Fibroblast of lung (primary cell): ENCODE results near the gene TM9SF4. TPM values are rescaled to one million over a fixed set of nuclear protein-coding genes. Genes with fewer than 3 reads are reported as not detected.
A peak's percentile ranks its signal among the peaks of the same experiment; 100 is the strongest.

Source experiments
- DNase-seq, 2 donors: peaks; one replicate each; pipeline versions ENCODE4 v3.0.0 to v3.0.0-alpha.2; 2010; ENCODE audit warnings: low read depth in 2 of 2
- H2AFZ ChIP-seq: 2 replicates; pipeline ENCODE4 v1.5.1; 2012; ENCODE audit warnings: low read length, control low read depth, inconsistent platforms
- H3K27ac ChIP-seq: 2 replicates; pipeline ENCODE4 v1.5.1; 2011; ENCODE audit warnings: low read length, control low read depth; ENCODE audit not compliant: insufficient read depth
- H3K27me3 ChIP-seq: 2 replicates; pipeline ENCODE4 v1.5.1; 2011; ENCODE audit warnings: mild to moderate bottlenecking, low read length; ENCODE audit not compliant: control insufficient read depth, insufficient read depth
- H3K36me3 ChIP-seq: 2 replicates; pipeline ENCODE4 v1.5.1; 2011; ENCODE audit warnings: low read length; ENCODE audit not compliant: control insufficient read depth, insufficient read depth
- H3K4me1 ChIP-seq: 2 replicates; pipeline ENCODE4 v1.5.1; 2011; ENCODE audit warnings: low read length; ENCODE audit not compliant: control insufficient read depth, insufficient read depth; ENCODE audit errors: extremely low read depth
- H3K4me2 ChIP-seq: 2 replicates; pipeline ENCODE4 v1.5.1; 2011; ENCODE audit warnings: low read length, control low read depth; ENCODE audit not compliant: insufficient read depth; ENCODE audit errors: extremely low read depth
- H3K4me3 ChIP-seq, 4 experiments: fragments of 200-600 bp in 1 of 4; sonication (generic) in 1 of 4; replicated peaks in 1 of 4; 2 replicates each; pipeline ENCODE4 v1.5.1; 2011 to 2016; ENCODE audit warnings: low read length in 4 of 4, low read depth in 3 of 4, mild to moderate bottlenecking in 3 of 4, control low read depth in 2 of 4, inconsistent platforms in 1 of 4, mixed read lengths in 1 of 4; ENCODE audit not compliant: insufficient read depth in 1 of 4; ENCODE audit errors: control extremely low read depth in 1 of 4
- H3K79me2 ChIP-seq: 2 replicates; pipeline ENCODE4 v1.5.1; 2012; ENCODE audit warnings: mild to moderate bottlenecking, low read length, inconsistent platforms; ENCODE audit not compliant: control insufficient read depth, insufficient read depth
- H3K9ac ChIP-seq: 2 replicates; pipeline ENCODE4 v1.5.1; 2011; ENCODE audit warnings: mild to moderate bottlenecking, low read length, control low read depth; ENCODE audit not compliant: insufficient read depth
- H3K9me3 ChIP-seq: 2 replicates; pipeline ENCODE4 v1.5.1; 2012; ENCODE audit warnings: low read depth, low read length; ENCODE audit not compliant: control insufficient read depth, insufficient read depth
- H4K20me1 ChIP-seq: 2 replicates; pipeline ENCODE4 v1.5.1; 2011; ENCODE audit warnings: low read length; ENCODE audit not compliant: control insufficient read depth, insufficient read depth; ENCODE audit errors: extremely low read depth
- CTCF ChIP-seq, 2 donors: IDR thresholded peaks in 1 of 2; conservative IDR thresholded peaks in 1 of 2; 1 replicate in 1 of 2; 2 replicates in 1 of 2; pipeline ENCODE4 v1.5.1; 2011 to 2012; ENCODE audit warnings: low read length in 2 of 2, control low read depth in 1 of 2, inconsistent platforms in 1 of 2, low read depth in 1 of 2, mild to moderate bottlenecking in 1 of 2
- EZH2 ChIP-seq: IDR thresholded peaks from 2 replicates; pipeline ENCODE4 v1.5.1; 2012; ENCODE audit warnings: low read length, control low read depth, mild to moderate bottlenecking; ENCODE audit errors: missing control alignments
- polyA plus RNA-seq, 2 donors: library from polyadenylated mRNA; depleted of rRNA in 1 of 2; stranded (reverse) in 1 of 2; unstranded in 1 of 2; fragments of >200 nt; gene quantifications; 2 replicates each; pipeline ENCODE4 v1.2.1, GENCODE V29; 2011 to 2012; ENCODE audit warnings: missing spikeins in 1 of 2
- total RNA-seq: library from RNA; depleted of rRNA; stranded (reverse); fragments of >200 nt; gene quantifications from 2 replicates; pipeline ENCODE4 v1.2.1, GENCODE V29; 2014

The TM9SF4 gene
- total and polyA plus RNA-seq, 2 donors (not counting 1 experiment from before 2014, with no cell fraction given), result 33.5 to 71.3 TPM

GRCh38 chr20:32071395-32072167 lies 37.9 kb upstream of the TM9SF4 start:
- H4K20me1 ChIP-seq, result no peaks in the 10 kb centered on the region
- TF ChIP-seq CTCF (conservative IDR thresholded peaks at IDR 0.05 in 1 of 2, IDR thresholded peaks at IDR 0.05 in 1 of 2; ENCODE audit: low read depth in 1 of 2, low read length in 2 of 2), result no peak
- no peak for TF ChIP-seq EZH2
- peaks cover 5% of the 10 kb centered on the region for H3K27me3 ChIP-seq
- no peak overlapping the region for H3K4me3 ChIP-seq
- H3K9ac ChIP-seq, result no peak overlapping the region
- no peak overlapping the region for H3K27ac ChIP-seq
- no peaks in the 10 kb centered on the region for H3K79me2 ChIP-seq
- H2AFZ ChIP-seq, result no peak overlapping the region
- no peak overlapping the region for H3K4me2 ChIP-seq
- no peaks in the 10 kb centered on the region for H3K9me3 ChIP-seq
- H3K36me3 ChIP-seq, result no peaks in the 10 kb centered on the region
- DNase-seq, result no peak
- peaks cover 4% of the 10 kb centered on the region for H3K4me1 ChIP-seq

GRCh38 chr20:32072168-32072750 lies 37.3 kb upstream of the TM9SF4 start:
- H3K4me2 ChIP-seq, result no peak overlapping the region
- H3K9ac ChIP-seq, result no peak overlapping the region
- H3K9me3 ChIP-seq, result no peaks in the 10 kb centered on the region
- no peak overlapping the region for H3K27ac ChIP-seq
- no peaks in the 10 kb centered on the region for H3K79me2 ChIP-seq
- peak in 1 of 2 donors; percentile 16 for DNase-seq
- peaks cover 5% of the 10 kb centered on the region for H3K27me3 ChIP-seq
- H3K4me3 ChIP-seq, result no peak overlapping the region
- peaks cover 4% of the 10 kb centered on the region for H3K4me1 ChIP-seq
- H3K36me3 ChIP-seq, result no peaks in the 10 kb centered on the region
- TF ChIP-seq EZH2 (no peak), CTCF (conservative IDR thresholded peaks at IDR 0.05 in 1 of 2, IDR thresholded peaks at IDR 0.05 in 1 of 2; ENCODE audit: low read depth in 1 of 2, low read length in 2 of 2) (no peak)
- H2AFZ ChIP-seq, result no peak overlapping the region
- no peaks in the 10 kb centered on the region for H4K20me1 ChIP-seq

GRCh38 chr20:32075534-32075933 lies 34.0 kb upstream of the TM9SF4 start:
- no peak overlapping the region for H3K27ac ChIP-seq
- no peak overlapping the region for H2AFZ ChIP-seq
- H3K27me3 ChIP-seq, result peaks cover 5% of the 10 kb centered on the region
- no peak overlapping the region for H3K4me3 ChIP-seq
- H3K36me3 ChIP-seq, result no peaks in the 10 kb centered on the region
- H3K79me2 ChIP-seq, result no peaks in the 10 kb centered on the region
- no peak overlapping the region for H3K9ac ChIP-seq
- DNase-seq, result no peak
- H3K4me2 ChIP-seq, result no peak overlapping the region
- TF ChIP-seq EZH2, result no peak
- no peak for TF ChIP-seq CTCF (conservative IDR thresholded peaks at IDR 0.05 in 1 of 2, IDR thresholded peaks at IDR 0.05 in 1 of 2; ENCODE audit: low read depth in 1 of 2, low read length in 2 of 2)
- H3K4me1 ChIP-seq, result no peaks in the 10 kb centered on the region
- no peaks in the 10 kb centered on the region for H3K9me3 ChIP-seq
- no peaks in the 10 kb centered on the region for H4K20me1 ChIP-seq
